Right renal pelvis (tissue), 4 donors: ENCODE measurements around the gene CTNNB1. TPM values are rescaled to one million over a fixed set of nuclear protein-coding genes. Genes with fewer than 3 reads are reported as not detected.
A peak's percentile ranks its signal among the peaks of the same experiment; 100 is the strongest.

Experiments used
- DNase-seq, 4 donors: peaks; one replicate each; pipeline ENCODE4 v3.0.0-alpha.2; 2013; ENCODE audit warnings: low read depth in 4 of 4, low spot score in 3 of 4, missing footprints in 1 of 4
- polyA plus RNA-seq, 4 donors: library from polyadenylated mRNA; unstranded; fragments of 120-200 nt; gene quantifications; one replicate each; pipeline ENCODE4 v1.2.1, GENCODE V29; 2013; ENCODE audit not compliant: insufficient read length in 4 of 4

Gene CTNNB1
- polyA plus RNA-seq, 4 donors: 442 to 466 (median 450) TPM

- no peak for DNase-seq
Measured at GRCh38 chr3:41190509-41191284, 8.6 kb upstream of the CTNNB1 start.

- no peak for DNase-seq
Measured at GRCh38 chr3:41192885-41193284, 6.4 kb upstream of the CTNNB1 start.

GRCh38 chr3:41193794-41194539, 5.3 kb upstream of the CTNNB1 start:
- DNase-seq: no peak

GRCh38 chr3:41194701-41195100, 4.6 kb upstream of the CTNNB1 start:
- DNase-seq: no peak

- DNase-seq: no peak
Measured at GRCh38 chr3:41195946-41196345, 3.4 kb upstream of the CTNNB1 start.

- DNase-seq: no peak
Measured at GRCh38 chr3:41196499-41197410, 2.5 kb upstream of the CTNNB1 start.

GRCh38 chr3:41198046-41198445, 1.3 kb upstream of the CTNNB1 start:
- DNase-seq: no peak

GRCh38 chr3:41198526-41198925, 779 bp upstream of the CTNNB1 start:
- peak in 1 of 4 donors; percentile 29 for DNase-seq

GRCh38 chr3:41199866-41200668, 762 bp downstream of the CTNNB1 start:
- peak in 1 of 4 donors; percentile 26 for DNase-seq

- DNase-seq: peak in 1 of 4 donors; percentile 28
Measured at GRCh38 chr3:41200669-41201021, 1.3 kb downstream of the CTNNB1 start.

- no peak for DNase-seq
Measured at GRCh38 chr3:41202075-41202833, 2.9 kb downstream of the CTNNB1 start.

GRCh38 chr3:41202834-41203345, 3.6 kb downstream of the CTNNB1 start:
- DNase-seq: no peak

- DNase-seq: no peak
Measured at GRCh38 chr3:41204369-41204768, 5.1 kb downstream of the CTNNB1 start.

GRCh38 chr3:41205591-41205990, 6.3 kb downstream of the CTNNB1 start:
- DNase-seq: no peak

GRCh38 chr3:41207355-41207754, 8.1 kb downstream of the CTNNB1 start:
- no peak for DNase-seq

GRCh38 chr3:41208507-41209220, 9.4 kb downstream of the CTNNB1 start:
- no peak for DNase-seq

- DNase-seq: no peak
Measured at GRCh38 chr3:41209646-41210045, 10.3 kb downstream of the CTNNB1 start.

GRCh38 chr3:41210966-41211365, 11.7 kb downstream of the CTNNB1 start:
- no peak for DNase-seq

- no peak for DNase-seq
Measured at GRCh38 chr3:41212088-41212487, 12.8 kb downstream of the CTNNB1 start.
